Endothelial cell (in vitro differentiated cells): Measurements from ENCODE around the gene SORT1. TPM values are rescaled to one million over a fixed set of nuclear protein-coding genes. Genes with fewer than 3 reads are reported as not detected.
A peak's percentile ranks its signal among the peaks of the same experiment; 100 is the strongest.

Experiments
- DNase-seq: peaks from one replicate; pipeline ENCODE4 v3.0.0; 2021; ENCODE audit warnings: low spot score
- H3K27ac Mint-ChIP-seq: one replicate; pipeline ENCODE4 v1.8.0; 2021; ENCODE audit warnings: mixed read lengths, inconsistent platforms; ENCODE audit not compliant: unreplicated experiment
- H3K27me3 Mint-ChIP-seq: one replicate; pipeline ENCODE4 v1.8.0; 2021; ENCODE audit warnings: mild to moderate bottlenecking, moderate library complexity, mixed read lengths, inconsistent platforms; ENCODE audit not compliant: unreplicated experiment
- H3K36me3 Mint-ChIP-seq: one replicate; pipeline ENCODE4 v1.8.0; 2021; ENCODE audit warnings: mild to moderate bottlenecking, low read depth, mixed read lengths, inconsistent platforms; ENCODE audit not compliant: unreplicated experiment
- H3K4me1 Mint-ChIP-seq: one replicate; pipeline ENCODE4 v1.8.0; 2021; ENCODE audit warnings: mild to moderate bottlenecking, mixed read lengths, inconsistent platforms; ENCODE audit not compliant: unreplicated experiment
- H3K4me3 Mint-ChIP-seq: one replicate; pipeline ENCODE4 v1.8.0; 2021; ENCODE audit warnings: mild to moderate bottlenecking, mixed read lengths, inconsistent platforms; ENCODE audit not compliant: unreplicated experiment
- H3K9me3 Mint-ChIP-seq: one replicate; pipeline ENCODE4 v1.8.0; 2021; ENCODE audit warnings: mixed read lengths, inconsistent platforms; ENCODE audit not compliant: unreplicated experiment
- CTCF ChIP-seq: fragments of 200-600 bp; sonication (generic); IDR thresholded peaks from one replicate; pipeline ENCODE4 v1.5.0; 2021; ENCODE audit warnings: antibody characterized with exemption; ENCODE audit not compliant: unreplicated experiment
- total RNA-seq: library from RNA; stranded (reverse); fragmentation: NEBNext Ultra II Directional; extraction: Animal tissue kit (Norgen Biotek cat#: 25700); gene quantifications from one replicate; pipeline ENCODE4 v1.2.1, GENCODE V29; 2021; ENCODE audit not compliant: unreplicated experiment

Gene SORT1
- total RNA-seq, 1 donor from 2014 or later, result 49.0 TPM

GRCh38 chr1:109281680-109282496, 115.8 kb downstream of the SORT1 start:
- no peak overlapping the region for H3K27ac Mint-ChIP-seq
- peak overlapping the region; percentile 99 for H3K4me3 Mint-ChIP-seq
- peaks cover 6% of the 10 kb centered on the region for H3K27me3 Mint-ChIP-seq
- no peak for TF ChIP-seq CTCF
- no peak for DNase-seq
- H3K9me3 Mint-ChIP-seq, result no peaks in the 10 kb centered on the region
- peaks cover 19% of the 10 kb centered on the region for H3K4me1 Mint-ChIP-seq
- peaks cover 9% of the 10 kb centered on the region for H3K36me3 Mint-ChIP-seq

GRCh38 chr1:109280862-109281261, 116.9 kb downstream of the SORT1 start:
- no peak for TF ChIP-seq CTCF
- H3K4me3 Mint-ChIP-seq, result no peak overlapping the region
- H3K27me3 Mint-ChIP-seq, result peaks cover 6% of the 10 kb centered on the region
- H3K27ac Mint-ChIP-seq, result no peak overlapping the region
- peaks cover 21% of the 10 kb centered on the region for H3K4me1 Mint-ChIP-seq
- H3K36me3 Mint-ChIP-seq, result peaks cover 9% of the 10 kb centered on the region
- no peak for DNase-seq
- H3K9me3 Mint-ChIP-seq, result no peaks in the 10 kb centered on the region

GRCh38 chr1:109279615-109280278, 118.0 kb downstream of the SORT1 start:
- Mint-ChIP-seq H3K4me1 (peaks cover 32% of the 10 kb centered on the region), H3K27ac (no peak overlapping the region), H3K4me3 (no peak overlapping the region), H3K9me3 (no peaks in the 10 kb centered on the region), H3K27me3 (peaks cover 8% of the 10 kb centered on the region), H3K36me3 (peaks cover 9% of the 10 kb centered on the region)
- TF ChIP-seq CTCF, result no peak
- DNase-seq, result no peak

- Mint-ChIP-seq H3K4me3 (no peak overlapping the region), H3K27ac (no peak overlapping the region), H3K36me3 (peaks cover 9% of the 10 kb centered on the region), H3K9me3 (no peaks in the 10 kb centered on the region), H3K27me3 (peaks cover 8% of the 10 kb centered on the region), H3K4me1 (peaks cover 35% of the 10 kb centered on the region)
- peak; percentile 81 for DNase-seq
- TF ChIP-seq CTCF, result peak; percentile 94
Measured at GRCh38 chr1:109277434-109278204, 120.1 kb downstream of the SORT1 start.
